ENCODE measurements around the gene MAF.

GRCh38 chr16:79608976-79609375, 8.4 kb upstream of the MAF start:
- no peak for TF ChIP-seq EZH2 (IDR thresholded peaks at IDR 0.05)
- TF ChIP-seq POLR2AphosphoS5 (IDR thresholded peaks at IDR 0.05; ENCODE audit: borderline replicate concordance, low read depth, low read length): no peak

All from SK-N-MC (cell line).